Stimulated activated CD4-positive, alpha-beta T cell treated with anti-CD3 and anti-CD28 coated beads, Interleukin-4, amount 100 ng/mL, for 1 hour (primary cell): ENCODE data around the gene ARHGAP22.

Source experiments
- DNase-seq: peaks from one replicate; pipeline ENCODE4 v3.0.0-alpha.2; 2020

ARHGAP22 gene

DNA sequence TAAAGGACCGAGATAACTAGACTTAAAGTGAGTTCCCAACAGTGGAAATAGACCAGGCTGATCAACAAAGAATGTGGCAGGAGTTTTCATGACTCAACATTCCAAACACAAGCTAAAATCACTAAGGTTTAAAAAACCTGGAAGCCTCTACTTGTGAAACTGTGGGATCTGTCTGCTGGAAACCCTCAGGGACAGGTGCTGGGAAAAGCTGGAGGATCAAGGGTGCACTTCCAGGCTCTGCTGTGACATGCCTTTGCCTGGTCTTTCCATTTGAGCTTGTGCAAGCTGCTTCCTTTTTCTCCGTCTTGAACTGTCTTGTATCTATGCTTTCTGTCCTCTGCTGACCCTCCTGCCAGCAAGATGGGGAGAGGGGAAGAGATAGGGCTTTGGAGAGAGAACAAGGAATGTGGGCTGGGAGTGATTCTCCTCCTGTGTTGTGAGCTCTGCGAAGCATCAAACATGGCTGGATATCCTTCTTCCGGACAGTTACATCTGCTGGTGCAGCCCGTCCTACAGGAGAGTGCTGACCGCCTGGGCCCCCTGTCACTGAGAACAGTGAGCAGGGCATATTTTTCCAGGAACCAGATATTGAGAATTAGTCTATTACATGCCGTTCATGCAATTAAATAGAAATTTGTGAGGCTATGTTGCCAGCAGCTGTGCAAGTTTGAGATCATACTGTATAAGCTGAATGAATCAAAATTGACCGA lies 25.5 kb downstream of the ARHGAP22 start:
- DNase-seq, result no peak

- DNase-seq, result no peak
Measured at GRCh38 chr10:48577158-48577557, 27.7 kb downstream of the ARHGAP22 start.

DNA sequence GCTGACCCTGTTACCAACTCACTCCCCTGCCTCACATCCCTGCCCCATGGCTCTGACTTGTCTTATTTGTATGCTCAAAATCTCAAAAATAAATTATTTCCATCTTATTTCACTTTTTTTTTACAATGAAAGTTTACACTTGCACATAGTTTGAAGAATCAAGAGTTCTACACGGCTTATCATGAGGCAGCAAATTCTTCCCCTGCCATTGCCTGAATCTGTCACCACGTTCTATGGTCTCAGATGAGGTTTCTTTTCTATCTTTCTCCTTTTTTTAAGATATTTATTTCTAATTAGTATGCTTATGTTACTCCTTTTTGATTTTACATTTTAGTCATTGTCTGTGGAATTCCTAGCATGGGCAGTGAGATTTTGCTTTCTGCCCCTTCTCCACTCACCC lies 28.4 kb downstream of the ARHGAP22 start:
- no peak for DNase-seq

- no peak for DNase-seq
Measured at GRCh38 chr10:48575901-48576300, 29.0 kb downstream of the ARHGAP22 start.

DNA sequence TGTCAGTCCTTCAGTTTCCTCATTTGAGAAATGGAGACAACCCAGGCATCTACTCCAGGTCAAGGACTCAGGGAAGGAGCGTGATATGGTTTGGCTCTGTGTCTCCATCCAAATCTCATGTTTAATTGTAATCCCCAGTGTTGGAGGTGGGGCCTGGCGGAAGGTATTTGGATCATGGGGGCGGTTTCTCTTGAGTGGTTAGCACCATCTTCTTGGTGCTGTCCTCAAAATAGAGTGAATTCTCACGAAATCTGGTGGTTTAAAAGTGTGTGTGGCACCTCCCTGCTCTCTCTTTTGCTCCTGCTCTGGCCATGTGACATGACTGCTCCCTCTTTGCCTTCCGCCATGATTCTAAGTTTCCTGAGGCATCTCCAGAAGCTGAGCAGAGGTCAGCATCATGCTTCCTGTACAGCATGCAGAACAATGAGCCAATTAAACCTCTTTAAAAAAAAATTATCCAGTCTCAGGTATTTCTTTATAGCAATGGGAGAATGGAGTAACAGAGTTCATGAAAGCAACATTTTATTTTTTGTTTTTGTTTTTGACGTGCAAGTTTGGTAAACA lies 30.0 kb downstream of the ARHGAP22 start:
- no peak for DNase-seq

DNA sequence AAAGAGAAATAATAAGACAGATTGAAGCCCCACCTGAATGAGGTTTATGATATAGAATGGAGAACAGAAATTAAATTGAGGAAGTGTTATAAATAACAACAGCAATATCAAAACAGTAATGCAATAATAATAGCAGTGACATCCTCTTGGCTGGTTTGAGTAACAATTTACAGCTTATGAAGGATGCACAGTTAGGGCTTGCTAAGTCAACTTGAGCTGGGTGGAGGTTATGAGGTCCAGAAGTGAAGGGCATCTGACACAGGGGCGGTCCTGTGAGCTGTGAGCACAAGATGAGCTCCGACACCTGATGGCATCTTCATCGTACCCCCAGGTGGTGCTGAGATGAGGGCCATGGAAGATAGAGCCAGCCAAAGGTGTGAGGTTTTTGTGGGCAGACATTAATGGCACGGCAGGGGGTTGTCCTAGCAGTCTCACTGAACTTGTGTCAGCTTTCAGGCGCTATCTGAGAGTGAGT lies 30.5 kb downstream of the ARHGAP22 start:
- DNase-seq, result no peak

DNA sequence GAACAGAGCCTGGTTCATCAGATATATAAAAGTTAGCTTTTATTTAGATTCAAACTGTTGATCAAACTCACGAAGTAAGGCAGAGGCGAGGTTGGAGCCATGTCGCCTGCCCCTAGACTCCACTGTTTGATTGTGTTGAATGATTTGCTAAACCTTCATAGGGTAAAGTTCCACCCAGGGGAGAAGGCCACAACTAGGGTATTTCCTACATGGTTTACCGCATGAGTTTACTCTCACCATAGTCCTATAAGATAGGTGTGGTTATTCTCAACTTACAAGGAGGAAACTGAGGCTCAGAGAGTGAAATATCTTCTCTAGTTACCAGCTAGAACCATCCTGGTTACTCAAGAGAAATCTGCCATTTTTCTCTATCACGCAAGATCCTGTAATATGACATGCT lies 31.8 kb downstream of the ARHGAP22 start:
- no peak for DNase-seq

DNA sequence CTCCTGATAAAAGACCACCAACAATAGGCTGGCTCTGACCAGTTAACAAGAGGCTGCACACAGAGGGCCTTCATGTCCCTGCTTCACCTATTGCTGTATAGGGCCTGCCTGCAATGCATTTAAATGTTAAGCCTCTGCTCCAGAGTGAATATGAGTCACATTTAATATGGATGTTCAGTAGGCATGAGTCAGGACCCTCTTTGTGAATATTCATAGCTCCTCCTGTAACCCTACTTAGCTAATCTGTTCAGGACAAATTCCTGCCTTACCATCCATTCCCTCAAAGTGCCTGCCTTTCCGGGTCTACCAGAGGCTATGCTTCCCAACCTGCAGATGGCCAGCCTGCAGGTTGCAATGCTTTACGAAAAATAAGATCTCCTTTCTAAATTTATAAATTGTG lies 32.5 kb downstream of the ARHGAP22 start:
- no peak for DNase-seq

DNA sequence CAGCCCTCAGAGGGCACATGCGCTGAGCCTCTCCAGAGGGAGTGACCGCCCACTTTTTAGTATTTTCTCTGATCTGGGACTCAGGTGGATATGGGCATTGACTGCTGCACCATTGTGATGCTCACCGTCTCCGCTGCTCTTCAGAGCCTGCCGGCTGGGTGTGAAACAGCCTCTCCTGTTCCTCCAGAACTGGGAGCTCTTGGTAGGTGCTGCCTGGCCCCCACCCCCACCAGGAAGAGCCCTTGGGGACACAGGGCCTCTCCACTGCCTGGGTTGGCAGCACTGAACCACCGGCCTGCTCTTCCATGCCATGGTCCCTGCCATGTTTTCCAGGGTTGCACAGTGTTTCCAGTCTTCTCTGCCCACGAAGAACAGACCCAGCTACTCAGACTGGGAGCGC lies 36.3 kb downstream of the ARHGAP22 start:
- DNase-seq, result no peak

DNA sequence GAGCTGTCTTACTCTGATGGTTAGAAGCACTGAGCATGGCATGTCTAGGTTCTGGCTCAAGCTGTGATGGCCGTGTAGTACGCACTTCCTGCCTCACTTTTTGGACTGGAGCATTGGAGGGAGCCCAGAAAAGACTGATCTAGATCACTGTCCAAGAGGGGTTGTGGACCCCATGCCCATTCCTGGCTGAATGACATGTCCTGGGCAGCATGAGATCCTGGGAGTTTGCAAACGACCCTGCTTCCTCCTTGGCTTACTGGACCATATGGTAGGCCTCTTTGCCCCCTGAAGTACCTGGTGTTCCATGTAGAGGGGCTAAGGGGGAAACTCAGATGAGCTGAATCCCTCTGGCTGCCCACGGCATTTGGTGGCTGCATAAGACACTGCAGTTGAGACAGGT lies 36.7 kb downstream of the ARHGAP22 start:
- no peak for DNase-seq

GRCh38 chr10:48567346-48567745 lies 37.5 kb downstream of the ARHGAP22 start:
- DNase-seq, result no peak

- no peak for DNase-seq
Measured at GRCh38 chr10:48564466-48565160, 40.3 kb downstream of the ARHGAP22 start.

DNA sequence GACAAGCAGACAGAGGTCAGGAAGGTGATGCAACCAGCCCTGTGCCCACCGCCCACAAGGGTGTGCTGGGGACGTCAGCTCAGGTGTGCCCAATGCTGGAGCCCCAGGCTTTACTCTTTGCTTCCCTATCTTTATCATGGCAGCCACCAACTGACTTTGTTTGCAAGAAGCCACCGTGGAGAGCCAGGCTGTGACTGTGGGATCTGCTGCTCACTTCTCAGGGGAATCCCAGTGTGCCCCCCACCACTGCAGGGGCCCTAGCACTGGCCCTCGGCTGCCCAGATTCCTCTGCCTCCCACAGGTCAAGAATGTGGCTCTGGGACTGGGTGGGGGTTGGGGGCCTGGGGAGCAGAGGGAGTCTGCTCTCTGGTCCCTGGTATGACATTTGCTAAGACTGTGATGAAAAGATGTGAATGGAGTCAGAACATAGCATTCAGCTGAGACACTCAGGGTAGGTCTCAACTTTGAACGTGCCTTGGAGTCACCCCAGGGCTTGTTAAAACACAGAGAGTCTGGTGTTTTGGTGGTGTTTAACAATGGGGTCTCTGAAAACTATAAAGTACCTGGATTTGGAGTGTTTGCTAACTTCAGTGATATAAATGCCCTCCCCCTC lies 47.3 kb downstream of the ARHGAP22 start:
- no peak for DNase-seq

- no peak for DNase-seq
Measured at GRCh38 chr10:48556713-48557112, 48.2 kb downstream of the ARHGAP22 start.

DNA sequence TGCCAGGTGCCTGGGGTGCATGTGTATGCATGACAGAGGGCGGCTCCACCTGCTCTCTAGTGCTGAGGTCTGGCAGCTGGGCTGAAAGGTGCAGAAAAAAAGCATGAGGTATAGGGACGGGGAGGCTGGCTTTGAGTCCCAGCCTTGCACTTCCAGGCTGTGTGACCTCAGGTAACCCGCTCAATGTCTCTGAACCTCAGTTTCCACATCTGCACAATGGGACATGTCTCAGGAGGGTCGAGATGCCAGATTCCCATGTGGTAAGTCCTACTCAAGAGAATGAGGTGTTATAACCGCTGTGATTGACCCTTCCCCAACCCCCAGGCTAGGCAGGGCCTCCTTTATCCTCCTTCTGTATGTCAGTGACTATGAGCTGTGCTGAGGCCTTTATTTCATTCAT lies 48.8 kb downstream of the ARHGAP22 start:
- DNase-seq, result no peak

DNA sequence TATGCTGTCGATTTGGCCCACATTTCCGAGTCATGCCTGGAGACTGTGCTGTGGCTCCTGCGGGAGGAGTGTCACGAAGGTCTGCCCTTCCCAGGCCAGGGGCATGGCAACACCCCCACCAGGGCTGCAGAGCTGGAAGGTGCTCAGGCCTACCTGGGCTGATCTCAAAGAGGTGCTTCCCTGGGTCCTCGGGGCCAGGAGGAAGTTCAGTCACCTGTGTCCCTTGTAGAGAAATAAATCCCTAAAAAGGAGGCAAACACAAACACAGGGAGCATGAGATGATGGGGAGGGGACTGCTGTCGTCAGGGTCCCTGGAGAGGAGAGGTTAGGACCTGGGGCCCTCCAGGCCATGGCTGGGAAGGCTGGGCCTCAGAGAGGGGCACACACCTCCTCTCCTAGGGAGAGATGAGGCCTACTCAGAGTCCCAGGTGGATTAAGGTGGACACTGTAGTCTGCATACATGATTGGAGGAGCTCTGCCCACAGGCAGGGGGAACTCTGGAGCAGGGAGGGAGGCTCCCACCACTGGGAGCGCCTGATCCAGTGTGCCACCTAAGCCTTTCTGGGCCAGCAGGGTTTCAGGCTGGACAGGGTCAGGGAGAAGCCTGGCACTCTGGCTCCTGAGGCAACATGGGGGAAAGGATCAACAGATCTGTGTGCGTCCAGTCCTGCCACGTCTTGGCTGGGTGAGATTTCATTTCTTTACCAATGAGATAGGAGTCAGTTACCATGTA lies 49.4 kb downstream of the ARHGAP22 start:
- DNase-seq, result no peak

DNA sequence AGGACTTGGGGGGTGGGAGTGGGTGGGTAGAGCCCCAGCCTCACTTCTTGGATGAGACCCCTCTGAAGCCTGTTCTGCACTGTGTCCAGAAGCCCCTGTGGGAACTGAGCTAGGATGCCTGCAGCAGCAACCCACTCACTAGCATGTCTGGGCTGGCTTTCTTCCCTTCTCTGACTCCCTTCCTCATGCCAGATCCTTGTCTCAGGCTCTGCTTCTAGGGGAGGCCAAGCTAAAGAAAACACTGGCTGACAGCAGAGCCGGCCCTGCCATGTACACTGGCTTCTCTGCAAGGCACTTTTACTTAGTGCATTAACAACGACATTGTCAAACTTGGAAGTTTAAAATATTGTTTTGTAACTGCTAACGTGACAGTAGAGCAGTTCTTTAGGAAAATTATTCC lies 50.2 kb downstream of the ARHGAP22 start:
- no peak for DNase-seq

DNA sequence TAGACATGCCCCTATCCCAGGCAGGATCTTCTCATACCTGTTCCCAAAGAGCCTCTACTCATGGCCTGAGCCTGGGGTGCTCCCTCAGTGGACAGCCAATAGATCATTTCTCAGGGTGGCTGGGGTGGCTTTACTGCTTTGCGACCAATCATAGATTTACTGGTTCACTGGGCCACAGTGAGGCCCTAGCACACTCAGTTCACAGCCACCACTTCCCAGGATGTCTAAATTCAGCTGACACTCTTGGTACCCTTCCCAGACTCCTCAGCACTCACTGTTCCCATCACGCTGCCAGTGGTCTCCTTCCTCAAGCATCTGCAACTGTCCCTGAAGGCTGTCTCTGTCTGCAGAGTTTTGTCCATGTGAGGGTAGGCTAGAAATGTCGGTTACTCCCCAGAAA lies 50.6 kb downstream of the ARHGAP22 start:
- no peak for DNase-seq

- DNase-seq, result no peak
Measured at GRCh38 chr10:48552946-48553564, 51.8 kb downstream of the ARHGAP22 start.

DNA sequence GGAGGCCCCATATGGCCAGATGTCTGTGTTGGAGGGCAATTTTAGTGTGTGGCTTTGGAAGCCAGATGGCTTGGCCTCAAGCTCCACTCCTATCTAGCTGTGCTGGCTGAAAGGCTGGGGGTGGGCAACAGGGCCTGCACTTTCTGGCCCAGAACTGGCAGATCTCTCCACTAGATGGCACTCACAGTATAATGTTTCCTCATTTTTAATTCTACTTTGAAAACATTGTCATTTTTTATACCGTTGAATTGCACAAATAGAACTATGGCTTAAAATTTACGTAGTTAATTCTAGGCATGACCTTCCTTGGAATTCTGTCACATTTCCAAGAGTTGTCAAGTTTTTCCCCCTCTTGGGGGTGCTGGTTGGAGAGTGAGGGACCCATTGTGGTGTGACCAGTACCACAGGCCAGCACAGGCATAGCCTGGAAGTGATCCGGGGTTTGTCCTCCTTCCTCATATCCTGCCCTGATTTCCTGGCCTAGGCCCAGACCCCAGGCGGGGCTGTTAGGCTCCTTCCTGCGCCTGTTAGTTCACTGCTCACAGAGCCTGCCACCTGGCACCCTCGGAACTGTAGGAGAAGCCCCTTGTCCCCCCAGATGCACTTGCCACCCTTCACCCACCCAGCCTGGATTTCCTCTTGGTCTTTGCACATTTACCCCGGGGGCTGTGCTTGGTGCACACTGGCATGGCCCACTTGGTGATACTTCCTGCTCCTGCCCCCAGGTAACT lies 52.8 kb downstream of the ARHGAP22 start:
- no peak for DNase-seq

DNA sequence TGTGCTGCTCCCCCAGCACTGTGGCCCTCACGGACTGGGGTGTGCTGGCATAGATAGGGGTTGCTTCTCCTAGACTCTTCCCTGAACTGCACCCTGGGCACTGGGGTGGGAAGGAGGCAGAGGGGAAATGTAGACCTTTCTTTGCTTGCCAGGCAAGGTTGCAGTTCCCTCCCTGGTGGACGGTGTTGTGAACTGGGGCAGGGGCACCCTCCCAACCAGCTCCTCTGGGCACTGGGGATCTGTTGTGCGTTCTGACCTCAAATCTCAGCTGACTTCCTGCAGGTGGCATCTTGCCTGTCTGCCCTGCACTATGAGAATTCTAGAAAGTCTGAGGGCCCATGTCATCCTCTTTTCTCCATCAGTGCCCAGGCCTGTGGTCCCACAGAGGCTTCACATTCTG lies 53.9 kb downstream of the ARHGAP22 start:
- DNase-seq, result no peak
